ENCODE measurements around the gene SRSF2. TPM values are rescaled to one million over a fixed set of nuclear protein-coding genes. Genes with fewer than 3 reads are reported as not detected.

Gene SRSF2
- total and polyA plus RNA-seq, 5 donors from 2014 or later: 86.0 to 444 (median 97.5) TPM

DNA sequence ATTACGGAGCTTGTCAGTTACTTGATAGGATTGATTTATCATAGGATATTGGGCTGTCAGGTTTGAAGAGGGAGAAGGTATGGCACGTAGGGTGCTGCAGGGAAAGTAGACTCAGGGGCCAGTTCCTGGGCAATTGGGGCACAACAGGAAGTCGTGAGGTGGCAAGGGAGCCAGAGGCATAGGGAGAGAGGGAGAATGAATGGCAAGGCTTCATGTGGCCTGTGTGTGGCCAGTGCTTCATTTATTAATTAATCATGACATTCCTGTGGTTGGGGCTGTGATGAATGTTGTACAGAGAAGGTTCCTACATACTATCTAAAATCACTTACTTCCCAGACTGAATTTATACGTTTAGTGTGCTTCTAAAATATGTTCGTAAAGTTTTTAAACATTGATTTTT lies 20.1 kb upstream of the SRSF2 start:
- H3K36me3 ChIP-seq (ENCODE audit: control insufficient read depth, insufficient read depth, low read length): peaks cover 2% of the 10 kb centered on the region
- peaks cover 20% of the 10 kb centered on the region for H3K4me1 ChIP-seq (ENCODE audit: control insufficient read depth, insufficient read depth, low read length, poor library complexity, severe bottlenecking)
- H3K4me3 ChIP-seq (ENCODE audit: low read depth, low read length): no peak overlapping the region
- Mint-ChIP-seq H3K9me3 (no peaks in the 10 kb centered on the region), H3K4me3 (peak overlapping the region in 2 of 4 donors; percentile 10 to 44), H3K4me1 (peaks cover 13 to 27% (median 20%) of the 10 kb centered on the region in 4 donors), H3K27ac (peak overlapping the region in 2 of 3 donors; percentile 22 to 30), H3K27me3 (no peaks in the 10 kb centered on the region), H3K36me3 (peaks cover 8% of the 10 kb centered on the region)
- DNase-seq (no peak), ATAC-seq (ENCODE audit: low read depth in 2 of 2) (no peak)
- H3K9me3 ChIP-seq (ENCODE audit: control insufficient read depth in 2 of 2, low read length in 2 of 2): no peaks in the 10 kb centered on the region
- H3K27ac ChIP-seq (ENCODE audit: insufficient read depth, low read length, poor library complexity, severe bottlenecking): no peak overlapping the region
- H3K27me3 ChIP-seq (ENCODE audit: control insufficient read depth, insufficient read depth, low read length): no peaks in the 10 kb centered on the region

DNA sequence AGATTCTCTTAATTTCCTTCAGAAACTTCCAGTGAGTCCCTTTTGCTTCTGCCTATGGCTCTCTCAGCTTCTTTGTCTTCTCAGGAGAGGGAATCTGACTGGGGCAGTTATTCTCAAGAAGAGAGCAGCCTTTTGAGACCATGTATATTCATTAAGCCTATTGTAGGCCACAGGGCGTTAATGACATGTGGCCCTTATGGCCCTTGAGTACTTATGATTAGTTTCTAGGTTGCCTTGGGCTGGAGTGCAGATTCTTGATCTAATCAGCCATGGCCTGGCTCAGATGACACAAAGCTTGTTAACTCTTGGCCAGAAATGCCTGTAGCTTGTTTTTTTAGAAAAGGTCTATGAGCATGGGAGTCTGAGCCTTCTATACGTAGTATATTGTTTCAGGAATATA lies 18.2 kb upstream of the SRSF2 start:
- peaks cover 13 to 33% (median 25%) of the 10 kb centered on the region in 4 donors for H3K4me1 Mint-ChIP-seq
- H3K27me3 Mint-ChIP-seq: no peaks in the 10 kb centered on the region
- H3K4me3 ChIP-seq (ENCODE audit: low read depth, low read length): no peak overlapping the region
- peak overlapping the region in 2 of 3 donors; percentile 62 to 82 for H3K27ac Mint-ChIP-seq
- H3K36me3 ChIP-seq (ENCODE audit: control insufficient read depth, insufficient read depth, low read length): peaks cover 2% of the 10 kb centered on the region
- H3K27me3 ChIP-seq (ENCODE audit: control insufficient read depth, insufficient read depth, low read length): no peaks in the 10 kb centered on the region
- no peak for ATAC-seq (ENCODE audit: low read depth in 2 of 2)
- H3K27ac ChIP-seq (ENCODE audit: insufficient read depth, low read length, poor library complexity, severe bottlenecking): peak overlapping the region; percentile 85
- peaks cover 8% of the 10 kb centered on the region for H3K36me3 Mint-ChIP-seq
- H3K9me3 Mint-ChIP-seq: no peaks in the 10 kb centered on the region
- no peak for DNase-seq
- H3K4me3 Mint-ChIP-seq: no peak overlapping the region
- peaks cover 31% of the 10 kb centered on the region for H3K4me1 ChIP-seq (ENCODE audit: control insufficient read depth, insufficient read depth, low read length, poor library complexity, severe bottlenecking)
- no peaks in the 10 kb centered on the region for H3K9me3 ChIP-seq (ENCODE audit: control insufficient read depth in 2 of 2, low read length in 2 of 2)

DNA sequence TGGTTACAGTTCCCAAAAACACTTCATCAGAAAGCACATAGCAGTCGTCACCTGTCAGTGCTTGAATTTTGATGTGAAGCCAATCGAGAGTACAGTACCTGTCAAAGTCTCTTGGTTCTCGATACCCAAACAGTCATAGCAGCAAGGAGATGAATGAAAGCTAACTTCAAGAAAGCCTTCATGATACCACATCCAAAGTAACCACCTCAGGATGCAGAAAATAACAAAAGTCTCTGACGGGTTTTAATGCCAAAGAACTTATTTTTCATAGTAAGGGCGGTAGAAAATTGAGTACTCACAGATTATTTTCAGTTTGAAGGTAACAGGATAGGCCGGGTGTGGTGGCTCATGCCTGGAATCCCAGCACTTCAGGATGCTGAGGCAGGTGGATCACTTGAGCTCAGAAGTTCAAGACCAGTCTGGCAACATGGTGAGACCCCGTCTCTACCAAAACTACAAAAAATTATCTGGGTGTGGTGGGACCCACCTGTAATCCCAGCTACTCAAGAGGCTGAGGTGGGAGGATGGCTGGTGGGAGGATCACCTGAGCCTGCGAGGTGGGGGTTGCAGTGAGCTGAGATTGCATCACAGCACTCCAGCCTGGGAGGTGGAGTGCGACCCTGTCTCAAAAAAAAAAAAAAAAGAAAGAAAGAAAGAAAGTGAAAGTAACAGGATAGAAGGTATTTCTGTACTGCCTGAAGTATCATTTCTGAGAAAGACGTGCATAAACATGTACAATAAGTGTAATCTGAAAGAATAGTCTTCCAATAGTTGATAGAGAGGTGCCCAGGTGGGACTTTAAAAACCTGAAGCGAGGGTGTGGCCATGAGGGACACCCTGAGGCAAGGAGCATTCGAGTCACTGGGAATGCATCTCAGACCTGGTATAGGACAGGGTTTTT lies 16.2 kb upstream of the SRSF2 start:
- DNase-seq (peak in 2 of 3 donors; percentile 78), ATAC-seq (ENCODE audit: low read depth in 2 of 2) (peak; percentile 69 to 76)
- peaks cover 13% of the 10 kb centered on the region for H3K36me3 Mint-ChIP-seq
- no peaks in the 10 kb centered on the region for H3K27me3 Mint-ChIP-seq
- peak overlapping the region; percentile 85 for H3K27ac ChIP-seq (ENCODE audit: insufficient read depth, low read length, poor library complexity, severe bottlenecking)
- peak overlapping the region; percentile 88 for H3K4me3 ChIP-seq (ENCODE audit: low read depth, low read length)
- peak overlapping the region; percentile 95 to 98 (median 97) for H3K27ac Mint-ChIP-seq
- no peaks in the 10 kb centered on the region for H3K9me3 Mint-ChIP-seq
- H3K36me3 ChIP-seq (ENCODE audit: control insufficient read depth, insufficient read depth, low read length): peaks cover 6% of the 10 kb centered on the region
- H3K4me1 ChIP-seq (ENCODE audit: control insufficient read depth, insufficient read depth, low read length, poor library complexity, severe bottlenecking): peaks cover 31% of the 10 kb centered on the region
- H3K27me3 ChIP-seq (ENCODE audit: control insufficient read depth, insufficient read depth, low read length): no peaks in the 10 kb centered on the region
- peaks cover 13 to 36% (median 27%) of the 10 kb centered on the region in 4 donors for H3K4me1 Mint-ChIP-seq
- peak overlapping the region; percentile 90 to 97 (median 92) for H3K4me3 Mint-ChIP-seq
- no peaks in the 10 kb centered on the region for H3K9me3 ChIP-seq (ENCODE audit: control insufficient read depth in 2 of 2, low read length in 2 of 2)

DNA sequence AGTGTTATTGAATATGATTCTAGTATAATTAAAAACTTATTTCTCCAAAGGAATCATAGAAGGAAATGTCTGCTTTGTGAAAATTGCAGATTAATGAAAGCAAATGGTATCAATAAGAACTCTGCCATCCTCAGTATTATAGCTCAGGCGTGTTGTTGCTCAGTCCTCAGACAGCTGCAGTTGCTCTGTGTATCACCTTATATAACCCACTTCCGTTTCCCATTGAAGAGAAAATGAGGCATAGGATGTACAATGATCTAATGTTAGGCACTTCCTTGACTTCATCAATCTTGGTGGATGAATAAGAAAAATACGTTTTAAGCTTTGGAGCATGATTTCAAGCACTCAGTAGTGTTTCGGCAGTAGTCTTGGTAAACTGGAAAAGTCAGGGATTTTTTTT lies 14.9 kb upstream of the SRSF2 start:
- no peaks in the 10 kb centered on the region for H3K9me3 ChIP-seq (ENCODE audit: control insufficient read depth in 2 of 2, low read length in 2 of 2)
- DNase-seq (peak in 2 of 3 donors; percentile 52 to 88), ATAC-seq (ENCODE audit: low read depth in 2 of 2) (peak; percentile 76 to 86)
- Mint-ChIP-seq H3K27me3 (no peaks in the 10 kb centered on the region), H3K4me1 (peaks cover 13 to 32% (median 23%) of the 10 kb centered on the region in 4 donors), H3K9me3 (no peaks in the 10 kb centered on the region), H3K36me3 (peaks cover 10% of the 10 kb centered on the region), H3K4me3 (peak overlapping the region; percentile 73 to 91 (median 82)), H3K27ac (peak overlapping the region; percentile 88 to 98 (median 95))
- H3K27me3 ChIP-seq (ENCODE audit: control insufficient read depth, insufficient read depth, low read length): no peaks in the 10 kb centered on the region
- H3K4me3 ChIP-seq (ENCODE audit: low read depth, low read length): peak overlapping the region; percentile 88
- H3K27ac ChIP-seq (ENCODE audit: insufficient read depth, low read length, poor library complexity, severe bottlenecking): peak overlapping the region; percentile 85
- peaks cover 6% of the 10 kb centered on the region for H3K36me3 ChIP-seq (ENCODE audit: control insufficient read depth, insufficient read depth, low read length)
- peaks cover 31% of the 10 kb centered on the region for H3K4me1 ChIP-seq (ENCODE audit: control insufficient read depth, insufficient read depth, low read length, poor library complexity, severe bottlenecking)

DNA sequence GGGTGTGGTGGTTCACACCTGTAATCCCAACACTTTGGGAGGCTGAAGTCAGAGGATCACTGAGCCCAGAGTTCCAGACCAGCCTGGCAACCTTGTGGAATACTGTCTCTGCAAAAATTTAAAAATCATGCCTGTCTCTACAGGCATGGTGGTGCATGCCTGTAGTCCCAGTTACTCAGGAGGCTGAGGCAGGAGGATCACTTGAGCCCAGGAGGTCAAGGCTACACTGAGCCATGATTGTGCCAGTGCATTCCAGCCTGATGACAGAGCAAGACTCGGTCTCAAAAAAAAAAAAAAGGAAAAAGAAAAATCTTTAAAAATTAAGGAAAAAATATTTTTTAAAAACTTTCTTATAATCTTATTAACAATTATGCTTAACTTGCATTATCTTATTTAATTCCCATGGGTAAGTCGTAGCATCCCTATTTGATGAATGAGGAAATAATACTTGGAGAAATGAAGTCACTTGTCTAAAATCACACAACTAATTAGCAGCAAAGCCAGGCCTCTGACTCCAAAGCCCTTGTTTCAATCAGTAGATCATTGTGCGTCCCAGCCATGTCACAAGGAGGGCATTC lies 14.4 kb upstream of the SRSF2 start:
- ATAC-seq (ENCODE audit: low read depth in 2 of 2) (no peak), DNase-seq (no peak)
- H3K27me3 Mint-ChIP-seq: no peaks in the 10 kb centered on the region
- Histone ChIP-seq H3K4me1 (ENCODE audit: control insufficient read depth, insufficient read depth, low read length, poor library complexity, severe bottlenecking) (peaks cover 31% of the 10 kb centered on the region), H3K36me3 (ENCODE audit: control insufficient read depth, insufficient read depth, low read length) (peaks cover 11% of the 10 kb centered on the region), H3K27ac (ENCODE audit: insufficient read depth, low read length, poor library complexity, severe bottlenecking) (peak overlapping the region; percentile 85), H3K27me3 (ENCODE audit: control insufficient read depth, insufficient read depth, low read length) (no peaks in the 10 kb centered on the region), H3K9me3 (ENCODE audit: control insufficient read depth in 2 of 2, low read length in 2 of 2) (no peaks in the 10 kb centered on the region), H3K4me3 (ENCODE audit: low read depth, low read length) (peak overlapping the region; percentile 88)
- peaks cover 11% of the 10 kb centered on the region for H3K36me3 Mint-ChIP-seq
- no peaks in the 10 kb centered on the region for H3K9me3 Mint-ChIP-seq
- H3K4me3 Mint-ChIP-seq: peak overlapping the region in 2 of 4 donors; percentile 8 to 83
- peaks cover 13 to 32% (median 22%) of the 10 kb centered on the region in 4 donors for H3K4me1 Mint-ChIP-seq
- peak overlapping the region; percentile 36 to 98 (median 48) for H3K27ac Mint-ChIP-seq

DNA sequence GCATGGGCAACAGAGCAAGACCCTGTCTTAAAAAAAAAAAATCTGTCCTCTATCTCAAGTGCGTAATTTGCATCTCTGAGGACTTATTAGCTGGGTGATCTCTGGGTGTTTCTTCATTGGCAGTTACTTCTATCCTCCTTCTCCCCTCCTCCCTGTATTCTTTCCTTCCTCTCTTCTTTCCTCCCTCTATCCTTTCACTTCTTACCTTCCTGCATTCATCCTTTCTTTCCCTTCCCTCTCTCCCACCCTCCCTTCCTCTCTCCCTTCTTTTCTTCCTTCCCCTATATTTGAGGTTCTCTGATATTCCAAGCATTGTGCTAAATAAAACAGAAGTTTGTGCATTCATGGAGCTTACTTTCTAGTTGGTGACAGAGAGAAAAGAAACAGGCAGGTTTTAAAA lies 11.5 kb upstream of the SRSF2 start:
- no peaks in the 10 kb centered on the region for H3K27me3 Mint-ChIP-seq
- Histone ChIP-seq H3K9me3 (ENCODE audit: control insufficient read depth in 2 of 2, low read length in 2 of 2) (no peaks in the 10 kb centered on the region), H3K4me1 (ENCODE audit: control insufficient read depth, insufficient read depth, low read length, poor library complexity, severe bottlenecking) (peaks cover 25% of the 10 kb centered on the region), H3K27ac (ENCODE audit: insufficient read depth, low read length, poor library complexity, severe bottlenecking) (no peak overlapping the region), H3K36me3 (ENCODE audit: control insufficient read depth, insufficient read depth, low read length) (peaks cover 35% of the 10 kb centered on the region), H3K27me3 (ENCODE audit: control insufficient read depth, insufficient read depth, low read length) (no peaks in the 10 kb centered on the region), H3K4me3 (ENCODE audit: low read depth, low read length) (no peak overlapping the region)
- DNase-seq: no peak
- peak overlapping the region in 1 of 3 donors; percentile 8 for H3K27ac Mint-ChIP-seq
- H3K9me3 Mint-ChIP-seq: no peaks in the 10 kb centered on the region
- H3K4me3 Mint-ChIP-seq: no peak overlapping the region
- H3K36me3 Mint-ChIP-seq: peaks cover 26% of the 10 kb centered on the region
- no peak for ATAC-seq (ENCODE audit: low read depth in 2 of 2)
- H3K4me1 Mint-ChIP-seq: peaks cover 14 to 24% (median 19%) of the 10 kb centered on the region in 4 donors

DNA sequence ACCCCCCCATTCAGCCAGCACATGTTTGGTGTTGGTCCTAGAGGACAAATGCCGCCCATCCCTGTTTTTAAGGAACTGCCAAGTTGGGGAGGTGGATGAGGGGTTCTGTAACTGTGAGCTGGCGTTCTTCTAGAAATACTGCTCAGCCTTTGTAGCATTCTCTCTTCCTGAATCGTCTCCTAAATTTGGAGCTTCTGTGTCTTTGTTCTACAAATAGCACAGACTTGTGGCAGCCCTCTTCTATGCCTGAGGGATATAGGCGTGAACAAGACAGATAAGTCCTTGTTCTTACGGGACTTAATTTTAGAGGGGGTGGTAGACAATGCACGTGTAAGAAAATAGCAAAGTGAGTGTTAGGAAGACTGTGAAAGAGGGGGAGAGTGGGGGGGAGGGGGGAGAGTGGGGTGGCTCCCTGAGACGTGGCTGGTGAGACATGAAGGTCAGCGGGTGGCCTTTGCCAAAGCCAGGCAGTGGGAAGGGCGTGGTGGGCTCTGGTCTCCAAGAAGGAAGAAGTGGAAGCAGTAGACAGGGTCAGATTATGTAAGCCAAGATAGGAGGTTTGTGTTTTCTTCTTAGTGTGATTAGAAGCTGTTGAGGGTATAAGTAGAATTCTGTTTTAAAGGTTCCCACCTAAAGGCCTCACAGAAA lies 10.7 kb upstream of the SRSF2 start:
- Mint-ChIP-seq H3K27me3 (no peaks in the 10 kb centered on the region), H3K4me1 (peaks cover 6 to 16% (median 12%) of the 10 kb centered on the region in 4 donors), H3K4me3 (peak overlapping the region in 1 of 4 donors; percentile 49), H3K9me3 (no peaks in the 10 kb centered on the region), H3K36me3 (peaks cover 26% of the 10 kb centered on the region), H3K27ac (no peak overlapping the region)
- Histone ChIP-seq H3K4me1 (ENCODE audit: control insufficient read depth, insufficient read depth, low read length, poor library complexity, severe bottlenecking) (peaks cover 17% of the 10 kb centered on the region), H3K27me3 (ENCODE audit: control insufficient read depth, insufficient read depth, low read length) (no peaks in the 10 kb centered on the region), H3K9me3 (ENCODE audit: control insufficient read depth in 2 of 2, low read length in 2 of 2) (no peaks in the 10 kb centered on the region), H3K36me3 (ENCODE audit: control insufficient read depth, insufficient read depth, low read length) (peaks cover 40% of the 10 kb centered on the region), H3K4me3 (ENCODE audit: low read depth, low read length) (no peak overlapping the region), H3K27ac (ENCODE audit: insufficient read depth, low read length, poor library complexity, severe bottlenecking) (no peak overlapping the region)
- ATAC-seq (ENCODE audit: low read depth in 2 of 2) (no peak), DNase-seq (no peak)

All from CD4-positive, CD25-positive, alpha-beta regulatory T cell (primary cell).